KMS-11 (cell line): ENCODE measurements around the gene ALX1.
"Not testable (repeated sequence)": the region's sequence is repeated elsewhere in the genome, so short reads cannot be mapped to it uniquely, and the experiment has no call there.

Experiments
- H2AFZ ChIP-seq: fragments of 200-600 bp; sonication (generic); 2 replicates; pipeline ENCODE4 v1.6.1; 2016; ENCODE audit warnings: antibody characterized with exemption, mixed run types, low read depth
- H3K27ac ChIP-seq: fragments of 200-600 bp; sonication (generic); 2 replicates; pipeline ENCODE4 v1.6.1; 2016; ENCODE audit warnings: mild to moderate bottlenecking, mixed run types
- H3K27me3 ChIP-seq: fragments of 200-600 bp; sonication (generic); 2 replicates; pipeline ENCODE4 v1.6.1; 2017; ENCODE audit warnings: mild to moderate bottlenecking, low read depth, mixed run types, moderate library complexity; ENCODE audit not compliant: insufficient read depth
- H3K36me3 ChIP-seq: fragments of 200-600 bp; sonication (generic); 2 replicates; pipeline ENCODE4 v1.6.1; 2017; ENCODE audit warnings: mild to moderate bottlenecking, mixed run types; ENCODE audit not compliant: insufficient read depth
- H3K4me1 ChIP-seq: fragments of 200-600 bp; sonication (generic); 2 replicates; pipeline ENCODE4 v1.6.1; 2016; ENCODE audit warnings: mild to moderate bottlenecking, low read depth, mixed run types; ENCODE audit not compliant: poor library complexity, severe bottlenecking
- H3K4me2 ChIP-seq: fragments of 200-600 bp; sonication (generic); 2 replicates; pipeline ENCODE4 v1.7.0; 2016; ENCODE audit warnings: mild to moderate bottlenecking, mixed run types
- H3K4me3 ChIP-seq: fragments of 200-600 bp; sonication (generic); IDR thresholded peaks from 2 replicates; pipeline ENCODE4 v1.6.1; 2017; ENCODE audit warnings: low read depth, low read length, mixed read lengths; ENCODE audit not compliant: insufficient read depth
- H3K79me2 ChIP-seq: fragments of 200-600 bp; sonication (generic); 2 replicates; pipeline ENCODE4 v1.6.1; 2016; ENCODE audit warnings: low read depth, mixed run types; ENCODE audit not compliant: insufficient read depth
- H3K9ac ChIP-seq: fragments of 200-600 bp; sonication (generic); 2 replicates; pipeline ENCODE4 v1.6.1; 2016; ENCODE audit warnings: mild to moderate bottlenecking, mixed run types
- H4K20me1 ChIP-seq: fragments of 200-600 bp; sonication (generic); 2 replicates; pipeline ENCODE4 v1.6.1; 2016; ENCODE audit warnings: mild to moderate bottlenecking, mixed run types; ENCODE audit not compliant: insufficient read depth
- CTCF ChIP-seq: fragments of 200-600 bp; sonication (generic); conservative IDR thresholded peaks from 2 replicates; pipeline ENCODE4 v1.6.1; 2017; ENCODE audit warnings: low read depth, mild to moderate bottlenecking, antibody characterized with exemption, low read length, moderate library complexity, mixed read lengths

ALX1 gene

DNA sequence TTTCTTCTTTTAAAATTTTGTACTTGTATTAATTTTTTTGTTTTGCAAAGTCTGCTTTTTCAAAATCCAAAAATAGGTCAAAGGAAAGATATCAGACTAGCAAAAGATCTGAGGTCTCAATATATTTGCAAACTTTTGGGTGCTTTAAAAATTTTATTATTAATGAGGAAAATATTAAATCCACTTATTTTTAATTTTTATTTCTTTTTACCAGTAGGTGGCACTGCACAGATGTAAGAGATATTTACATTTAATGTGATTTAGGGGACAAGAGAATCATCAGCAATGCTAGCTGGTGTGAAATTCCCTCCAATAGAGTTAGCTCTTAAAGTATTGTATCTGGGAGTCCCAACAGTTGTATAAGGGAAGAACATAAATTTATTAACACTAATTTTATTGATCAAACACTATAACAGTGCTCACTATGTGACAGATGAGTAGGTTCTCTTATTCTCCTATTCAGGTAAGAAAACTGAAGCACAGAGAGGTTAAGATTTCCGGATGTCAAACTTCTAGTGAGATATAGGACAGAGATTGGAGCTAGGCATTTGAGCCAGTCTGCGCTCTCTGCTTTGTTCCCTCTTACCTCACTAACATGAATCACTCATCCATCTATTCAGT is 30.5 kb downstream of the ALX1 start:
- no peak overlapping the region for H3K4me2 ChIP-seq
- H2AFZ ChIP-seq: no peak overlapping the region
- H4K20me1 ChIP-seq: no peaks in the 10 kb centered on the region
- H3K27ac ChIP-seq: no peak overlapping the region
- no peaks in the 10 kb centered on the region for H3K27me3 ChIP-seq
- no peaks in the 10 kb centered on the region for H3K36me3 ChIP-seq
- H3K9ac ChIP-seq: no peak overlapping the region
- TF ChIP-seq CTCF: peak; percentile 68
- no peak overlapping the region for H3K4me3 ChIP-seq
- no peaks in the 10 kb centered on the region for H3K79me2 ChIP-seq
- no peaks in the 10 kb centered on the region for H3K4me1 ChIP-seq

DNA sequence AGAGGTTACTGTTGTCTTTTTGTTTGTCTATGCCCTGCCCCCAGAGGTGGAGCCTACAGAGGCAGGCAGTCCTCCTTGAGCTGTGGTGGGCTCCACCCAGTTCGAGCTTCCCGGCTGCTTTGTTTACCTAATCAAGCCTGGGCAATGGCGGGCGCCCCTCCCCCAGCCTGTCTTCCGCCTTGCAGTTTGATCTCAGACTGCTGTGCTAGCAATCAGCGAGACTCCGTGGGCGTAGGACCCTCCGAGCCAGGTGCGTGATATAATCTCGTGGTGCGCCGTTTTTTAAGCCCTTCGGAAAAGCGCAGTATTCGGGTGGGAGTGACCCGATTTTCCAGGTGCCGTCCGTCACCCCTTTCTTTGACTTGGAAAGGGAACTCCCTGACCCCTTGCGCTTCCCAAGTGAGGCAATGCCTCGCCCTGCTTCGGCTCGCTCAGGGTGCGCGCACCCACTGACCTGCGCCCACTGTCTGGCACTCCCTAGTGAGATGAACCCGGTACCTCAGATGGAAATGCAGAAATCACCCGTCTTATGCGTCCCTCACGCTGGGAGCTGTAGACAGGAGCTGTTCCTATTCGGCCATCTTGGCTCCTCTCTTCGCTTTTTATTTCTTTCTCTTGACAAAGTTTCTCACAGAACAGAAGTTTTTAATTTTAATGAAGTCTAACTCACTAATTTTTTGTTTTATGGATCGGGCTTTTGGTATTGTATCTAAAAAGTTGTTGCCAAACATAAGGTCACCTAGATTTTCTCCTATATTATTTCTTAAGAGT is 38.0 kb downstream of the ALX1 start:
- H3K27ac ChIP-seq, H3K4me2 ChIP-seq, H4K20me1 ChIP-seq, H3K79me2 ChIP-seq, H3K36me3 ChIP-seq, H3K27me3 ChIP-seq, H2AFZ ChIP-seq, H3K4me1 ChIP-seq, H3K9ac ChIP-seq, H3K4me3 ChIP-seq: not testable (repeated sequence)

- H2AFZ ChIP-seq: no peak overlapping the region
- TF ChIP-seq CTCF: no peak
Observed at GRCh38 chr12:85322715-85323114, 42.7 kb downstream of the ALX1 start.

GRCh38 chr12:85325442-85325841 is 45.4 kb downstream of the ALX1 start:
- H3K4me3 ChIP-seq: no peak overlapping the region
- H3K4me2 ChIP-seq: no peak overlapping the region
- H3K9ac ChIP-seq: no peak overlapping the region
- no peak overlapping the region for H3K27ac ChIP-seq
- H3K36me3 ChIP-seq: no peaks in the 10 kb centered on the region
- H4K20me1 ChIP-seq: no peaks in the 10 kb centered on the region
- no peaks in the 10 kb centered on the region for H3K4me1 ChIP-seq
- no peaks in the 10 kb centered on the region for H3K79me2 ChIP-seq
- no peak overlapping the region for H2AFZ ChIP-seq
- TF ChIP-seq CTCF: no peak
- H3K27me3 ChIP-seq: no peaks in the 10 kb centered on the region

More at GRCh38 chr12:85322715-85323114, 42.7 kb downstream of the ALX1 start:
- no peak overlapping the region for H3K4me2 ChIP-seq
- H4K20me1 ChIP-seq: no peaks in the 10 kb centered on the region
- no peak overlapping the region for H3K9ac ChIP-seq
- no peaks in the 10 kb centered on the region for H3K4me1 ChIP-seq
- H3K4me3 ChIP-seq: no peak overlapping the region
- H3K36me3 ChIP-seq: no peaks in the 10 kb centered on the region
- H3K27ac ChIP-seq: no peak overlapping the region
- no peaks in the 10 kb centered on the region for H3K27me3 ChIP-seq
- H3K79me2 ChIP-seq: no peaks in the 10 kb centered on the region

GRCh38 chr12:85329913-85330312 is 49.9 kb downstream of the ALX1 start:
- Histone ChIP-seq H3K4me3 (no peak overlapping the region), H3K4me1 (no peaks in the 10 kb centered on the region), H3K4me2 (no peak overlapping the region), H2AFZ (no peak overlapping the region), H3K9ac (no peak overlapping the region), H3K36me3 (no peaks in the 10 kb centered on the region), H3K27ac (no peak overlapping the region), H4K20me1 (no peaks in the 10 kb centered on the region), H3K79me2 (no peaks in the 10 kb centered on the region), H3K27me3 (no peaks in the 10 kb centered on the region)
- TF ChIP-seq CTCF: no peak
